Ishikawa (cell line): Measurements from ENCODE around the gene SLC5A10.

Source experiments
- CEBPB ChIP-seq: IDR thresholded peaks from 2 replicates; pipeline ENCODE4 v1.6.1; 2012
- CREB1 ChIP-seq: IDR thresholded peaks from 2 replicates; pipeline ENCODE4 v1.6.1; 2012; ENCODE audit warnings: low read depth
- EGR1 ChIP-seq: IDR thresholded peaks from 2 replicates; pipeline ENCODE4 v1.6.1; 2012
- EP300 ChIP-seq: IDR thresholded peaks from 2 replicates; pipeline ENCODE4 v1.6.1; 2012; ENCODE audit warnings: borderline replicate concordance
- FOXM1 ChIP-seq: IDR thresholded peaks from 2 replicates; pipeline ENCODE4 v1.6.1; 2012; ENCODE audit warnings: low read depth, borderline replicate concordance
- MAX ChIP-seq: IDR thresholded peaks from 2 replicates; pipeline ENCODE4 v1.6.1; 2012
- RAD21 ChIP-seq: IDR thresholded peaks from 2 replicates; pipeline ENCODE4 v1.6.1; 2012; ENCODE audit warnings: low read depth
- TAF1 ChIP-seq: IDR thresholded peaks from 2 replicates; pipeline ENCODE4 v1.6.1; 2012; ENCODE audit warnings: low read depth, mild to moderate bottlenecking
- TCF12 ChIP-seq: IDR thresholded peaks from 2 replicates; pipeline ENCODE4 v1.6.1; 2012; ENCODE audit warnings: low read depth
- TEAD4 ChIP-seq: IDR thresholded peaks from 2 replicates; pipeline ENCODE4 v1.6.1; 2012
- USF1 ChIP-seq: IDR thresholded peaks from 2 replicates; pipeline ENCODE4 v1.6.1; 2012
- YY1 ChIP-seq: IDR thresholded peaks from 2 replicates; pipeline ENCODE4 v1.6.1; 2012; ENCODE audit warnings: low read depth
- ZBTB7A ChIP-seq: IDR thresholded peaks from 2 replicates; pipeline ENCODE4 v1.6.1; 2012; ENCODE audit warnings: low read depth
- TF ChIP-seq, protein P1 (sequence below): IDR thresholded peaks from 2 replicates; pipeline ENCODE4 v1.6.1; 2012; ENCODE audit warnings: low read depth, mild to moderate bottlenecking

DNA sequence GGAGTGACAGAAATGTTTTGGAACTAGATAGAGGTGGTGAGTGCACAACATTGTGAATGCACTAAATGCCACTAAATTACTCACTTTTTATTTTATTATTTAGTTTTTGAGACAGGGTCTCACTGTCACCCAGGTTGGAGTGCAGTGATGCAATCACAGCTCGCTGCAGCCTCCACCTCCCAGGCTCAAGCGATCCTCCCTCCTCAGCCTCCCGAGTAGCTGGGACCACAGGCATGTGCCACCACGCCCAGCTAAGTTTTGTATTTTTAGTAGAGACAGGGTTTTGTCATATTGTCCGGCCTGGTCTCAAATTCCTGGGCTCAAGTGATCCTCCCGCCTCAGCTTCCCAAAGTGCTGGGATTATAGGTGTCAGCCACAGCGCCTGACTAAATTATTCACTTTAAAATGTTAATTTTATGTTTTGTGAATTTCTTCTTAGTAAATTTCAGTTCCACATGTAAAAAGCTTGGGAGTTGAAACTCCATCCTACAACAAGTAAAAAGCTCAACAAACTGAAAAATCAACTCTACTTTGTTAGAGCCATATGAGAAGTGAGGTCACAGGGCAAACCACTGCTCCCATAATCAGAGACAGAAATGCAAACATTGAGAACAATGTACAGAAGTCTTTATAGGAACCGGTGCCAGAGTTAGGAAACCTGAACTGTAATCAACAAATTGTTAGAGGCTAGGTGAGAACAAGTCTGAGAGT, 13.8 kb upstream of the SLC5A10 start:
- TF ChIP-seq, protein P1, sequence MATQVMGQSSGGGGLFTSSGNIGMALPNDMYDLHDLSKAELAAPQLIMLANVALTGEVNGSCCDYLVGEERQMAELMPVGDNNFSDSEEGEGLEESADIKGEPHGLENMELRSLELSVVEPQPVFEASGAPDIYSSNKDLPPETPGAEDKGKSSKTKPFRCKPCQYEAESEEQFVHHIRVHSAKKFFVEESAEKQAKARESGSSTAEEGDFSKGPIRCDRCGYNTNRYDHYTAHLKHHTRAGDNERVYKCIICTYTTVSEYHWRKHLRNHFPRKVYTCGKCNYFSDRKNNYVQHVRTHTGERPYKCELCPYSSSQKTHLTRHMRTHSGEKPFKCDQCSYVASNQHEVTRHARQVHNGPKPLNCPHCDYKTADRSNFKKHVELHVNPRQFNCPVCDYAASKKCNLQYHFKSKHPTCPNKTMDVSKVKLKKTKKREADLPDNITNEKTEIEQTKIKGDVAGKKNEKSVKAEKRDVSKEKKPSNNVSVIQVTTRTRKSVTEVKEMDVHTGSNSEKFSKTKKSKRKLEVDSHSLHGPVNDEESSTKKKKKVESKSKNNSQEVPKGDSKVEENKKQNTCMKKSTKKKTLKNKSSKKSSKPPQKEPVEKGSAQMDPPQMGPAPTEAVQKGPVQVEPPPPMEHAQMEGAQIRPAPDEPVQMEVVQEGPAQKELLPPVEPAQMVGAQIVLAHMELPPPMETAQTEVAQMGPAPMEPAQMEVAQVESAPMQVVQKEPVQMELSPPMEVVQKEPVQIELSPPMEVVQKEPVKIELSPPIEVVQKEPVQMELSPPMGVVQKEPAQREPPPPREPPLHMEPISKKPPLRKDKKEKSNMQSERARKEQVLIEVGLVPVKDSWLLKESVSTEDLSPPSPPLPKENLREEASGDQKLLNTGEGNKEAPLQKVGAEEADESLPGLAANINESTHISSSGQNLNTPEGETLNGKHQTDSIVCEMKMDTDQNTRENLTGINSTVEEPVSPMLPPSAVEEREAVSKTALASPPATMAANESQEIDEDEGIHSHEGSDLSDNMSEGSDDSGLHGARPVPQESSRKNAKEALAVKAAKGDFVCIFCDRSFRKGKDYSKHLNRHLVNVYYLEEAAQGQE: no peak
- TF ChIP-seq TAF1 (no peak), EP300 (no peak), YY1 (no peak), TCF12 (no peak), TEAD4 (no peak), MAX (no peak), USF1 (no peak), CEBPB (no peak), RAD21 (no peak), EGR1 (no peak), CREB1 (no peak), FOXM1 (no peak), ZBTB7A (no peak)
